RPMI7951 (cell line): ENCODE data around the gene MAP1LC3B. TPM values are rescaled to one million over a fixed set of nuclear protein-coding genes. Genes with fewer than 3 reads are reported as not detected.
"Not testable (repeated sequence)": the region's sequence is repeated elsewhere in the genome, so short reads cannot be mapped to it uniquely, and the experiment has no call there.

Source experiments
- DNase-seq: peaks from one replicate; pipeline ENCODE4 v3.0.0-alpha.2; 2012; ENCODE audit warnings: low read depth
- total RNA-seq: library from RNA; depleted of rRNA; stranded (reverse); fragments of >200 nt; shearing (Covaris generic); gene quantifications from 2 replicates; pipeline ENCODE4 v1.2.3, GENCODE V29; 2014

The MAP1LC3B gene
- total RNA-seq, 1 experiment from 2014 or later, result 28.5 TPM

- no peak for DNase-seq
Measured at GRCh38 chr16:87360862-87361610, 31.1 kb upstream of the MAP1LC3B start.

DNA sequence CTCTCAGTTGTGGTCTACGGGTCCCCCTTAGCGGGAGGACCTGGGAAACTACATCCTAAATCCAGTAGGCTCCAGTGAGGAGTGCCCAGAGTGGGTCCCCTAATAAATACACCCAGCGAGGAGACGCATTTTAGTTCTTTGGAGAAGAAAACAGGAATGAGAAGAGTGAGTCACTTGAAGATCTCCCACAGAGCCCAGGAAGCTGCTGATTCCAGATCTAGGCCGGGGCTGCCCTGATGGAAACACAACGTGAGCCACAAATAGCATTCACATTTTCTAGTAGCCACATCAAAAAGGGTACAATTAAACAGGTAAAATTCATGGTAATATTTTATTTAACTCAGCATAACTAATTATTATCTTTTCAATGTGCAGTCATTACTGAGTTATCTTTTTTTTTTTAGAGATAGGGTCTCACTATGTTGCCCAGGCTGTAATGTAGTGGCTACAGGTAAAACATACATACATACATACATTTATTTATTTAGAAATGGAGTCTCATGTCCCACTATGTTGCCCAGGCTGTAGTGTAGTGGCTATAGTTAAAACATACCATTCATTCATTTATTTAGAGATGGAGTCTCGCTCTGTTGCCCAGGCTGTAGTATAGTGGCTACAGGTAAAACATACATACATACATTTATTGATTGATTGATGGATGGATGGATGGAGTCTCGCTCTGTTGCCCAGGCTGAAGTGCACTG is 30.1 kb upstream of the MAP1LC3B start:
- no peak for DNase-seq

GRCh38 chr16:87362828-87363559 is 29.1 kb upstream of the MAP1LC3B start:
- not testable (repeated sequence) for DNase-seq

GRCh38 chr16:87363771-87364455 is 28.2 kb upstream of the MAP1LC3B start:
- no peak for DNase-seq

- no peak for DNase-seq
Measured at GRCh38 chr16:87365021-87365713, 27.0 kb upstream of the MAP1LC3B start.

GRCh38 chr16:87366288-87366687 is 25.8 kb upstream of the MAP1LC3B start:
- DNase-seq, result no peak

- DNase-seq, result no peak
Measured at GRCh38 chr16:87366930-87367329, 25.2 kb upstream of the MAP1LC3B start.

DNA sequence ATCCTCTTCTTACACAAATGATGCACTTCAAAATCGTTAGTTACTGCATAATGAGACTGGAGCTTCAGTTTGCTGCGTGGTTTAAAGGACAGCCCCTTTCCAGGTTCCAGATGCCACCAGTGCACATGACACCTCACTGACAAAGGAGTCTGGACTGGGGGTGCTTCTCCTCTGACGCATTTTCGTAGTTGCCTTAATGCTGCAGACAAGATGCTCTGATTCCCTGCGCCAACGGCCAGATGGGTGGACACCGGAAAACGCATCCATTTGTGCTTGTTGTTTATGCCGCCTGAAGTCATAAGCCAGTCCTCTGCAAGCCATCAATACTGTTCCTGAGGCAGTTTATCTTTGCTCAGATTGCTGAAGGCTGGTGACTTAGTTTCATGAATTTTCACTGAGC is 24.6 kb upstream of the MAP1LC3B start:
- no peak for DNase-seq

GRCh38 chr16:87368029-87368770 is 23.9 kb upstream of the MAP1LC3B start:
- no peak for DNase-seq

DNA sequence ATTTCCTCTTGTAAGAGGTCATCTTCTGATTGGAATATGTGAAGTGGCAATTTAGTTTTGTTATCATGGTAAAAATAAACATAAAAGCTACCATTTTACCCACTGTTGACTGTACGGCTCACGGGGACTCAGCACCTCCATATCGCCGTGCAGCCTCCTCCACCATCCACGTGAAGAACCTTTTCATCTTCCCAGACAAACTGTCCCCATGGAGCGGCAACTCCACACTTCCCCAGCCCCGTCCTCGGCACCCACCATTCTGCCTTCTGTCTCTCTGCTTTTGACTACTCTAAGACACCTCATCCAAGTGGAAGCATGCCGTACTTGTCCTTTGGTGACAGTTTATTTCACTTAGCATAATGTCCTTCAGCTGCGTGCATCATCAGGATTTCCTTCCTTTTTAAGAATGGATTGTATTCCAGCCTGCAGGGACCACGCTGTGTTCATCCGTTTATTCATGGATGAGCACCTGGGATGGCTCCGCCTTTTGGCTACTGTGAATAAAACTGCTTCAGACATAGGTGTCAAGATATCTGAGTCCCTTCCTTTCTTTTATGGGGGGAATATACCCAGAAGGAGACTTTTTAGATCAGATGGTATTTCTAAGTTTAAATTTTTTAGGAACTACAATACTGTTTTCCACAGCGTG is 22.9 kb upstream of the MAP1LC3B start:
- DNase-seq, result no peak

GRCh38 chr16:87369796-87370719 is 22.1 kb upstream of the MAP1LC3B start:
- no peak for DNase-seq

DNA sequence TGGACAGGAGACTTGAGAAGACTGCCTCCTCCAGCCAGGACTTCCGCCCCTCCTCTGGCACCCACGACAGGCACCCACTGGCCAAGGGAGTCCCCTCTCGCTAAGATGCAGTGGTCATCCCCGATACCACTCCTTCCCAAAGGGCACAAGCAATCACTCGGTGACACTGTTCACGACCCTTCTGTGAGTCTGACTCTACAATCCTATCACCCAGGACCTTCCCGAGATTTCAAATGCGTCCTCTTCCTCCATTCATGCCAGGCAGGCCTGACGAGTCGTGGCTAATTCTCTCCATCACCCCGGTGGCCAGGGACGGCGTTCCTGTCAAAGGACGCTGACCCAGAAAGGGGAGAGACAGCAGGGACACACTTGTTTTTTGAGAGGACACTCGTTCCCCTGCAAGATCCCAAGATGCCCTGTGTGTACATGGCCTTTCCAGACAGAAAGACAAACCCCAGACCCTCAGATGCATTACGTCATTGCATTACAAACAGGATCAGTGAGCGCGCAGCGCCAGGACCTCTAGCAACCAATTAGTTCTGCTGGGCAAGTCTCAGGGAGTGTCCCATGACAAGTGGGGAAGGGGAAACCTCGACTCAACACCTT is 20.8 kb upstream of the MAP1LC3B start:
- no peak for DNase-seq

- no peak for DNase-seq
Measured at GRCh38 chr16:87372305-87372704, 19.8 kb upstream of the MAP1LC3B start.

GRCh38 chr16:87374313-87374712 is 17.8 kb upstream of the MAP1LC3B start:
- no peak for DNase-seq

DNA sequence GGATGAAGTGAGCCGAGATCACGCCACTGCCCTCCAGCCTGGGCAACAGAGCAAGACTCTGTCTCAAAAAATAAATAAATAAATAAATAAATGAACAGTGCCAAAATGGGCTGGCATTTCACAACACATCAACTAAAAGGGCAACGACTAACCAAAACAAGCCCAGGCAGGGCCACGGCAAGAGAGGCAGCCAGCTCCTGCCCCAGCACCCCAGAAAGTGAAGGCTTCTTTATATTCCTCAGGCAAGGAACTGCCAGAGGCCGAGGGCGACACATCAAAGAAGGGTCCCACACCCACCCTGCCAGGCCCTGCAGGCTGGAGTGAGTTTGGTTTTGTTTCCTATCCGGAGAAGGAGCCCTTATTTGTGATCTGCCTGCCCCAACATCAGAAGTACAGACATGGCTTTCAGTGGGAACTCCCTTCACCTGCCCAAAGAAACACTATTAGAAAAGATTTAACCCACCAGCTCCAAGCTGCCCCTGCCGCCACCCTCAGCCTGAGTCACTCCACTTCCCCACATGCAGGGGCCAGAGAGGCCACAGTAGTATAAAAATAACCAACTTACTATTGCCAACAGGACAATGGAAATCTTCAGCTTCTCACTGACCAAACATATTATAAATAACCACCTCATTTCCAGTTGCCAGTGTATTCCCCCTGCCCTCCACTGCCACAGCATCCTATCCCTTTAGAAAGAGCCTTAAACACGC is 16.6 kb upstream of the MAP1LC3B start:
- peak; percentile 57 for DNase-seq

DNA sequence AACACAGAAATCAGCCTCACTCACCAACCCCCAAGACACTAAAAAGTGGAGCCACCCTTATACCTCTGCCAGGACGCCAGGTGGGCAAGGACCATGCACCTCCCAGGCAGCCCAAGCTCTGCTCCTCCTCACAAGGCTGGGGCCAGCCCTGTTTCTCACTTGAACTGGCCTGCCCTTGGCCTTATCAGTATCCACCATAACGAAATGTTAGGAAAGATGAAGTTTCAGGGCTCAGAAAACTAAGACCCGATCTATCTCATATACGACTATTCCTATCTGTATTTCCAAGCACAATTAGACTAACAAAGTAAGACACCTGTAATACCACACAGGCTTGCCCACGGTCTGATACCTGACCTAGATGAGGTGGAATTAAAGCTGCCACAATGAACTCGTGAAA is 15.5 kb upstream of the MAP1LC3B start:
- no peak for DNase-seq

- not testable (repeated sequence) for DNase-seq
Measured at GRCh38 chr16:87379312-87379752, 12.8 kb upstream of the MAP1LC3B start.

GRCh38 chr16:87380403-87380802 is 11.7 kb upstream of the MAP1LC3B start:
- DNase-seq, result no peak
